GM18502 (cell line): ENCODE results near the gene SDE2.
"Not testable (repeated sequence)": the region's sequence is repeated elsewhere in the genome, so short reads cannot be mapped to it uniquely, and the experiment has no call there.

Source experiments
- ATAC-seq: cut with Tn5 transposase; IDR thresholded peaks from one replicate; pipeline ENCODE4 v1.9.1; 2021; ENCODE audit warnings: mild to moderate bottlenecking; ENCODE audit not compliant: unreplicated experiment, poor library complexity

The SDE2 gene

GRCh38 chr1:226007126-226007892 lies 8.2 kb upstream of the SDE2 start:
- not testable (repeated sequence) for ATAC-seq

DNA sequence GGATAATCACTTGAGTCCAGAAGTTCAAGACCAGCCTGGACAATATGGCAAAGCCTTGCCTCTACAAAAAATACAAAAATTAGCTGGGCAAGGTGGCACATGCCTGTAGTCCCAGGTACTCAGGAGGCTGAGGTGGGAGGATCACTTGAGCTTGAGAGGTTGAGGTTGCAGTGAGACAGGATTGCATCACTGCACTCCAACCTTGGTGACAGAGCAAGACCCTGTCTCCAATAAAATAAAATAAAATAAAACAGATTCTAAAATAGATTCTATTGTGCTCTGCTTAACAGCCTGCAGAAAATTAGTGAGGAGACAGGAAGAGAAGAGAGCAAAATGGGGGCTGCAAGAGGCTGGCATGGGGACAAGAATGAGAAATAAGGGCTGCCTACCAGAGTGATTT lies 7.5 kb upstream of the SDE2 start:
- ATAC-seq, result no peak

GRCh38 chr1:226004396-226004795 lies 5.3 kb upstream of the SDE2 start:
- ATAC-seq, result no peak

- no peak for ATAC-seq
Measured at GRCh38 chr1:226003502-226004170, 4.5 kb upstream of the SDE2 start.

DNA sequence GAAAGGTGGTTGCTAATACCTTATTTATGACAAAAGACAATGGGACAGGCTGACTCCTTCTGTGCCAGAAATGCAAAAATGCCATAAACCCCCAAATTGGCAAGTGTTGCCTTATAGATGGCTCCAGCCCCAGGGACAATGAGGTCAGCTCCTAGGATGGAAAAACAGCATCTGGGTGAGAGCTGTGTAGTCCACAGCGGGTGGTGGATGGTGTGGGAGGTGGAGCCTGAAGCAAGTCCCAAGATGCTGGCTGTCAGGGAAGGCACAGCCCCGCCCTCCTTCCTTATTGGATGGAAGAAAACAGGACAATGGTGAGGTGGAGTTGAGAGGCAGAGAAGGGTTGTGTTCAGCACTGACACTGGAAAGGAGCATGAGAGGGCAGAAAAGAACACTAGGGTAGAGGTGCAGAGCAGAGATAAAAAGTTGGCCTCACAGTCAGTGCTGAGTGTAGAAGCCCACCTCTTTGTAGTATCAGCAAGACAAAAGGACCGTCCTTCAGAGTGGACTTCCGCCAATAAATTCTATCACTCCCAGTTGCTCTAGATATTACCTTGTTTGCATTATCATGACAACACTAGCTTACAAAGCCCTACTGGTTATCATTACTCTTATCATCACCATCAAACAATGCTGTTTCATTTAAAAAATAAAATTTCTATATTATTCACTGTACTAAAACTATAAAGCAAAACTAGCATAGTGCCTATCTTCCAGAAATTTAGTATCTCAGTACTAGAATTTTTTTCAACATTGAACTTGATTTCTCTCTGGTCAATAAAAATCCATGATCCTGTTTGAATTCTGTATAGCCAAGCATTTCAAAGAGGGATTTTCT lies 3.7 kb upstream of the SDE2 start:
- ATAC-seq, result no peak

GRCh38 chr1:226001963-226002666 lies 3.0 kb upstream of the SDE2 start:
- peak; percentile 25 for ATAC-seq

DNA sequence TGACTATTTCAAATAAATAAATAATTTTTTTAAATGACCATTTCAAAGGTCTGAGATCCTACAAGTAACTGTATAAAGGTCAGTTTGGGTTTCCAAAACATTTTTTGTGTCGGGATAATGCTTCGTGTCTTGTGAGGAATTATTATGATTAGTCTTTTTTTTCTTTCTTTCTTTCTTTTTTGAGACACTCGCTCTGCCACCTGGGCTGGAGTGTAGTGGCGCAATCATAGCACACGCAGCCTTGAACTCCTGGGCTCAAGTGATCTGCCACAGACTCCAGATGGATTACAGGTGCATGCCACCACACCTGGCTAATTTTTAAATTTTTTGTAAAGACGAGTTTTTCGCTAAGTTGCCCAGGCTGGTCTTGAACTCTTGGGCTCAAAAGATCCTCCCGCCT lies 1.9 kb upstream of the SDE2 start:
- ATAC-seq, result no peak

- ATAC-seq, result not testable (repeated sequence)
Measured at GRCh38 chr1:226000493-226001081, 1.4 kb upstream of the SDE2 start.

DNA sequence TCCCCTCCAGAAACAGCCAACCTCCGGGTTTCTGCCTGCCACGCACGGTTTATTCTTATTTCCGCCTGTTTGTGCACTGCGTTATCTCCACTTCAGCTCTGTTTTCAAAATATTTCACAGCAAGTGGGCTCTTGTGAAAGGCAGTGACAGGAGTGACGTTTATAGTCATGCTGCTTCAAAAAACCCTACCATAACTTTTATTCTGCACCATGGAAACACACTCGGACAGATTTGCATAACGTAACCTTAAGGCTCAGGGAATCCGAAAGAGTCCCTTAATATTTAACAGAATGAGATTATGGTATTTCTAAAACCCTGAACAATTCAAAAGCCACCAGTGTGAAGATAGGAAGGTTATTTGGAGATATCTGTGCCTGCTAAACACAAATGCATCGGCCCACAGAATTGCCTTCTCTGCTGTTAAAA lies 782 bp upstream of the SDE2 start:
- ATAC-seq, result peak; percentile 35

DNA sequence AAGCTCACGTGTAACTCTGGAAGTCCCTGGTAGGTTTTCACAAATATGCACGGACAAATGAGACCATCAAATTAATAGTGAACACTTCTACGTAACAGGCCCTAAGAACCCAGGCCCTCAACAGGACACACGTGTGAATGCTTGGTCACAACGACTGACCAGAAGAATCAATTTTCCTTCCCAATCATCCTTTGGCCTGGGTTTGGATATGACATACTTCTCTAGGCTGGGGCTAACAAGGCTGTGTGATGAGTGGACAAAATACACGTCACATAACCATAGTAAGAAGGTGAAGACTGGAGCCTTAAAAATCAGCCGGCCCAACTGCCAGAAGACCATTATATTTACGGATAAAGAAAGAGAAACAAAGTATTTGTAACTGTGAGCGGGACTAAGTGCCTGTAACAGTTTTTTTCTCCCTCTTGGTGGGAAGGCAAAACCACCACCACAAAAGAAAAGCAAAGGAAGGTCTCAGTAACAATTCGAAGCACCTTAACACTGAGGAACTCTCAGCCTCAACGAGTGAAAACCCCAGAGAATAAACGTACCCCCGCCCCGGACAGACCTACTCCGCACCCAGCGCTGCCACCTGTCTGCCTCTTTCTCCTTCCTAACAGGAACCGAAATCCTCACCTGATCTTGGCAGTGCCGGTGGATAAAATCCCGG lies 450 bp downstream of the SDE2 start:
- peak; percentile 7 for ATAC-seq

GRCh38 chr1:225996946-225997545 lies 2.1 kb downstream of the SDE2 start:
- no peak for ATAC-seq

DNA sequence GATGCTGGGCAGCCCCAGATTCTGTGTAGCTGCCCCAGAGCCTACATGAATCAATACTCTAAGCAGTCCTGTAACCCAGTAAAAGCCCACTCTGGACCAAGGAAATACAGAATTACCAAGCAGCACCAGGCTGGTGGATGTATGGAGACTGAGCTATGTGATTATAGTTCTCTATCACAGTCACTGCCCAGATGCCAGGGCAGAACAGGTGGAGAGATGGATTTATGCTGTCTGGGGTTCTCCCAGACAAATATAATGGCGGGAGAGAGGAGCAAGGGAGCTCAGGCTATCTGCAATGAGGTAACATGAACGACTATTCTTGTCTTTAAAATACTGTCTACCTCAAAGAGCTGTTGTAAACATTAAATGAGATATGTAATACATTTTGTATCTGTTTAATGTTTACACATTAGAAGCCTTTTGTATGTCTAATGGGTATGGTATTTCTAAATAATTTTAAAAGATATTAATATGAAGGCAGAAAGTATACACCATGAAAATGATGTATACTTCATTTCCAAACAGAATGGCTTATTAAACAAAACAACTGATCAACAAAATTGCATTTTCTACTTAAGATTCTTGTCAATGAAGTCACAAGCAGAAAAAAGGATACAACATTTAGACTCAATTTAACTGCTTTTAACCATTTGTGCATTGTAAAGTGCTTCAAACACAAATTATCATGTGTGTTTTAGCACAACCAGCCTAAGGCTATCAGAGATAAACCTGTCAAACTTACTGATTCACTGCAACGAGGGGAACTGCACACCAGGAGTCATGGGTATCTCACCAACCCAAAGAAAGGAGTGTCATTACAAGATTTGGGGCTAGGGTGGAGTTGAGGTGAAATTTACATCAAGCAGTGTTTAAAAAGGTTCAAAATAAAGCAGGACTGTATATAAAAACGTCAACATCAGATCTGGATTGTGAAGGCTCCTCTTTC lies 3.0 kb downstream of the SDE2 start:
- ATAC-seq, result no peak

GRCh38 chr1:225990705-225991464 lies 8.3 kb downstream of the SDE2 start:
- ATAC-seq, result no peak

DNA sequence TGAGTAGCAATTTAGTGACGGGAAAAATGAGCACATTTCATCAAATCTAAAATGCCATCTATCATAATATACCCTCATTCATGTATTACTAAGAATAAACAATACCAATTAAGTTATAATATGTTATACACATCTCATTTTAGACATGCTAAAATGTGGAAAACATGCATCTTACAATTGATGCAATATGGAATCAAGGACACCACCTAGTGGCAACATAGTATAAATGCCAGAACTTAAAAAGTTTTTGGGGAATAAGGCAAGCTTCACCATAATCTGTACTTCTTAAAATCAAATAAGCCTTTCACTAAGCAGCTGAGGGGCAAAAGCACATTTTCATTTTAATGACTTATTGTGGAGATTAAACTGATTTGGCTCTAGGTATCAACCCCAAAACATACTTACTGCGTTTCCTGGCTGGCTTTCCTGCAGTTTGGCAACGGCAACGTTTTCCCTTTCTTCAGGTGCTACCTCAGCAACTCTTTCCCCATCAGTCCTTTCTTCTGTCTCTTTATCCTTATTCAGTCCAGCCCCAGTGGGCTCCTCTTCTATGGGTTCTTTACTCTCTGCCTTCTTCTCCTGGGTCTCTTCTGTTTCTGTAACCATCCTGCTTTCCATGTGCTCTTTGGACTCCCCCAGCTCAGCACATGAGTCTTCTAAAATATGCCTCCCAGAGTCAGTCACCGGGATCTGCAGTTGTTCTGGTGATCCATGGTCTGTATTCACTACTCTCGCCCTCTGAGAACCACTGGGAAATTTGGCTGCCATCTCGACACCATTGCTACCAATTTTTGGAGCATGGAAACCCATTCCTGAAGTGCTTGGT lies 11.4 kb downstream of the SDE2 start:
- ATAC-seq, result no peak

DNA sequence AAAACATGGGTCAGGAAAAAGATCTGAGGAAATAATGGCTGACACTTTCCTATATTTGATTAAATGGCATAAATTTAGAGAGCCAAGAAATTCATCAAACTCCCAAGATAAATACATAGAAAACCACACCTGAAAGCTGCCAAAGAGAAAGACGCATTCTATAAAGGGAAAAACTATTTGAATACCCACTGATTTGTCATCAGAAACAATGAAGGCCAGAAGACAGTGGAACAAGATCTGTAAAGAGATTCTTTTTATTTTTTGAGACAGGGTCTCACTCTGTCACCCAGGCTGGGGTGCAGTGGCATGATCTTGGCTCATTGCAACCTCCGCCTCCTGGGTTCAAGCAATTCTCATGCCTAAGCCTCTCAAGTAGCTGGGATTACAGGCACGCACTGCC lies 17.4 kb downstream of the SDE2 start:
- ATAC-seq, result no peak

DNA sequence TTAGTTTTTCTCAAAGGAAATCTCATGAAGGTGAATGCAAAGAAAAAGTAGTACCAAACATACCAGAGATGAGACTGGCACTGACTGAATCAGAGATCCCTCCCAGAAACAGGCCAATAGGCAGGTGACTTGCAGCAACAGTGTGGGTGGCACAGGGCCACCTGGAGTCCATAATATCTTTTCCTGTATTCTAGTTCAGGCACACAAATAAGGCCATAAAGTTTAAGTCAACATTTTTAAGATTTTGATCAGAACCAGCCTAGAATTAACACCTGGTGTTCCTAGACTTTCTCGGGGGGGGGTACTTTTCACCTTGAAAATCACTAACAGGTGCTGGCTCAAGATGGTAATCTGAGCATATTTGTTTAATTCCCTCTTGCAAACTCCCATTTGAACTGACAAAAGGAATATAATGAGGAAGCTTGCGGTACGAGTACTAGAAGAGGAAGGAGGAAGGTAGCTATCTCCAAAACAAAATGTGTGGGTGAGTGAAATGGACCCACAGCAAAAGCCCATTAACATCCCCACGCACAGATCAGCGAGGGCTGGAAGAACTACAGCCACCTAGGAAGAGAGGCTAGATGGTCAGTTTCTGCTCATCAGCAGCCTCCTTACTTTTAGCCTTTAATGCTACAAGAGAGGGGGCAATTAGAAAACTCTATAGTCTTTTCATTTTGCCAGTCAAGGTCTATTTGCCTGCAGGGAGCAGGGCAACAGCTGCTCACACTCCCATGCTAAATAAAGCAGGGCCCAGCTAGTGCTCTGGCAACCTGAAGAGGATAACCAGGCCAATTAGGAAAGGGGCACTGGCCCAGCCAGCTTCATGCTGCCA lies 18.9 kb downstream of the SDE2 start:
- ATAC-seq, result no peak
